Activated naive CD4-positive, alpha-beta T cell treated with anti-CD3 and anti-CD28 coated beads, Interleukin-2, amount 50 U/mL, for 24 hours (primary cell): ENCODE results near the gene PRM3.

Experiments
- H3K27ac Mint-ChIP-seq: one replicate; pipeline ENCODE4 v1.8.0; 2021; ENCODE audit warnings: mild to moderate bottlenecking, mixed read lengths
- H3K27me3 Mint-ChIP-seq: one replicate; pipeline ENCODE4 v1.8.0; 2021; ENCODE audit warnings: mixed read lengths
- H3K36me3 Mint-ChIP-seq: one replicate; pipeline ENCODE4 v1.8.0; 2021; ENCODE audit warnings: mixed read lengths
- H3K4me1 Mint-ChIP-seq: one replicate; pipeline ENCODE4 v1.8.0; 2021; ENCODE audit warnings: mixed read lengths
- H3K4me3 Mint-ChIP-seq: one replicate; pipeline ENCODE4 v1.8.0; 2021; ENCODE audit warnings: mild to moderate bottlenecking, mixed read lengths
- H3K9me3 Mint-ChIP-seq: one replicate; pipeline ENCODE4 v1.8.0; 2021; ENCODE audit warnings: mixed read lengths

PRM3 gene

DNA sequence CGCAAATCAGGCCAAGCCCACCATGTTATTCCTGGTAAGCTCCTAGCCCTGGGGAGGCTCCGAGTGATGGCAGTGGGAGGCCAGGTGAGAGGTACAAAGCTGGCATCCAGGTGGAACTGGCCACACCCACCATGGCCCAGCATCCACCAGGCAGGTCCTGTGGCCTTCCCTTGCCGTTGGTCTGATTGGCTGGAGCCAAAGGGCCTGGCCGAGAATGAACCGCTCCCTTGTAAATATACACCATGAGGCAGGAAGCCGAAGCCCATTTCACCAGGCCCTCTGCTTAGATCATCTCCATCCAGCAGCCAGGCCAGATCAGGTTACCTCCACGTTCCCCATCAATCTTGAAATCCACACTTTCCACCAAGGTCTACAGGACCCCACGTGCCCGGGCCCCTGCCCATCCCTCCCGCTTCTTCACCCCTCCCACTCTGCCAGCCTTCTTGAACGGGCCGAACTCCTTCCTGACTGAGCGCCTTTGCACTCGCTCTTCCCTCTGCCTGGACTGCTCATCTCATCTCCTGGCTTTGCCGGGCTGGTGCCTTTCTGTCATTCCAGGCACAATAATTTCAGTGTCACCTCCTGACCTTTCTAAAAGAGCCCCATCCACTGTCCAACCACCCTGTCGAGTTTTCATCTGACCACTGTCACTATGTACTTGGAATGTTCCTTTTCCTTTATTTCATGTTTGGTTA, 23.2 kb downstream of the PRM3 start:
- Mint-ChIP-seq H3K9me3 (no peaks in the 10 kb centered on the region), H3K27me3 (no peaks in the 10 kb centered on the region), H3K4me3 (peak overlapping the region; percentile 39), H3K36me3 (peaks cover 19% of the 10 kb centered on the region), H3K4me1 (peaks cover 32% of the 10 kb centered on the region), H3K27ac (peak overlapping the region; percentile 82)

DNA sequence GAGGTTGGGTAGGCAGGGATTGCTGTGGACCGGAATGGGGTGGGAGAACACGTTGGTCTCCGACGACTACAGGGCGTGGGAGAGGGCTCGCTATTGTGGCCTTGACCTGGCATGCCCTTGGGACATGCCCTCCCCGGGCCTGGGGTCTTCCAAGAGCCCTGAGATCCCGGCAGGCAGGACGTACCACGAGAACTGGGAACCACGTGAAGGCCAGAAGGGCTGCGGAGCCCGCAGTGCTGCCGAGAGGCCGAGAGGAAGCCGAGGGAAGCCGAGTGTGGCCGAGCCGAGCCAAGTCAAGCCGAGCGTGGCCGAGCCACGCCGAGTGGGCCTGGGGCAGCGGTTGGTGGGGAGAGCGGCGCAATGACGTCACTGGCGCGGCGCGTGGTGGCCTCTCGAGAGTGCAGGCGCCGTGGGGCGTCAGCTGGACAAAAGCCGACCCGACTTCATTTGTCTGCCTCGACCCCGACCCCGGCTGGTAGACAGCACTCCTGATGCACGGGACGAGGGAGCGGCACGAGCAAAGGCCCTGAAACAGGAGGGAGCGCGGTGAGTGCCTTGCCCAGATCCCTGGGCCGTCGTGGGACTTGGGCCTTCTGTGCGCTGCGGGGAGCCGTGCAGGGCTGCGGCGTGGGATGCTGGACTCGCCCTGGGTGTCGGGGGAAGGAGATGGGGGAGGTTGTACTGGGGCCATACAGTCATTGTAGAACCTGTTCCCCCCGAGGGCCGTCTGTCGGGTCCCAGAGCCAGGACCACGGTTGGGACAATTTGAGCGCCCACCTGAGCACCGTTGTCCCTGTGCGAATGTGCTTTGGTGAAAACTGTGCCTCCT, 24.0 kb downstream of the PRM3 start:
- H3K27ac Mint-ChIP-seq: peak overlapping the region; percentile 35
- H3K36me3 Mint-ChIP-seq: peaks cover 19% of the 10 kb centered on the region
- no peak overlapping the region for H3K4me3 Mint-ChIP-seq
- H3K9me3 Mint-ChIP-seq: no peaks in the 10 kb centered on the region
- no peaks in the 10 kb centered on the region for H3K27me3 Mint-ChIP-seq
- H3K4me1 Mint-ChIP-seq: peaks cover 36% of the 10 kb centered on the region

DNA sequence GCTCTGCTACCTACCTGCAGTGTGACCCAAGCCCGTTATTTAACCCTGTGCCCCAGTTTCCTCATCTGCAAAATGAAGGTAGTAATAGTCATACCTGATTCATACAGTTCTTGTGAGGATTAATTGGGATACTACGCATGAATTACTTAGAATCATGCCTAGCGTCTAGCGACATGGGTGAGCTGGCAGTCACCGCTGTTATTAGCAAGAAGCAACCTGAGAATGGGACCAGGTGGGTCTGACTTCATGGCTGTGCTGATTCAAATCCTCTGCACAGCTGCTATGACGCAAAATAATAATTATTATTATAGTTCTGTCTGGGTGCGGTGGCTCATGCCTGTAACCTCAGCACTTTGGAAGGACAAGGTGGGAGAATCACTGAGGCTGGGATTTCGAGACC, 25.3 kb downstream of the PRM3 start:
- no peak overlapping the region for H3K4me3 Mint-ChIP-seq
- no peaks in the 10 kb centered on the region for H3K9me3 Mint-ChIP-seq
- peaks cover 29% of the 10 kb centered on the region for H3K4me1 Mint-ChIP-seq
- H3K36me3 Mint-ChIP-seq: peaks cover 13% of the 10 kb centered on the region
- H3K27ac Mint-ChIP-seq: no peak overlapping the region
- no peaks in the 10 kb centered on the region for H3K27me3 Mint-ChIP-seq

DNA sequence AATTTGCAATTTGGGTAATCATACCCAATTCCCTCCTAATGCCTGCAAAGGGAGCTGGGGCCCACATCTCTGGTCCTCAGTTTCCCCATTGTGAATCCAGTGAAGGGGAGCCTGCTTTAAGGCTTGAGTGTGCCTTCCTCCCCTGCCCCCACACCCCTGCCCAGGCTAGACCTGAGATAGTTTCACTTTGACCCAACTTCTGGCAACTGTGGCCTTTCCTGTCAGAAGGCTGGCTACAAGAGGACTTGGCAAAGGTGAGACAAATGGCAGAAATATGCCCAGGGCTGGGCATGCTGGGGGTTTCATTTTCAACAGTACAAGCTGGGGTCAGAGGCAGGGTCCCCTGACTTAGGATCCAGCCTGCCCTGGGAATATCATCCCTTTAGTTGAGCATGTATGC, 27.4 kb downstream of the PRM3 start:
- Mint-ChIP-seq H3K4me1 (peaks cover 10% of the 10 kb centered on the region), H3K4me3 (no peak overlapping the region), H3K27ac (no peak overlapping the region), H3K9me3 (no peaks in the 10 kb centered on the region), H3K36me3 (peaks cover 6% of the 10 kb centered on the region), H3K27me3 (no peaks in the 10 kb centered on the region)

DNA sequence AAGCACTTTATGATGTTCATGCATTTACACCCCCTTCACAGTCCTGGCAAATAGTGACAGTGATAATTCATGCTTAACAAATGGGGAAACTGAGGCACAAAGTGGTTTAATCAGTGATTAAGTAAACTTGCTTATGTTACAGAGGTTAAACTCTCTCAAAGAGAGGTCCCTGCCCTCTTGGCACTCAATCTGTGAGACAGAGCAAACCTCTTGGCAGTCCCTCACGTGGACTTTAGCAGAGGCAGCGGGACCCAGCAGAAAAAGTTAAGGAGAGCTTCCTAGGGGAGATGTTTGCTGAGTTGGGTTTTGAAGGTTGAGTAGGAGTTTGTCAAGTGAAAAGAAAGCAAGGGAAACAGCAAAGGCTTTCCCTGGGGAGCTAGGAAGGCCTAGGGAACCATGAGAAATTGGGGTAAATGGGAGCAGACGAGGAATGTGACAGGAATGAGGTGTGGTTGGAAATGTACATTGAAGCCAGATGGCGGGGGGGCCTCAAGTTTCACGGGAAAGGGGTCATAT, 28.1 kb downstream of the PRM3 start:
- Mint-ChIP-seq H3K4me3 (no peak overlapping the region), H3K27ac (peak overlapping the region; percentile 79), H3K27me3 (no peaks in the 10 kb centered on the region), H3K9me3 (no peaks in the 10 kb centered on the region), H3K36me3 (peaks cover 2% of the 10 kb centered on the region), H3K4me1 (peaks cover 5% of the 10 kb centered on the region)

DNA sequence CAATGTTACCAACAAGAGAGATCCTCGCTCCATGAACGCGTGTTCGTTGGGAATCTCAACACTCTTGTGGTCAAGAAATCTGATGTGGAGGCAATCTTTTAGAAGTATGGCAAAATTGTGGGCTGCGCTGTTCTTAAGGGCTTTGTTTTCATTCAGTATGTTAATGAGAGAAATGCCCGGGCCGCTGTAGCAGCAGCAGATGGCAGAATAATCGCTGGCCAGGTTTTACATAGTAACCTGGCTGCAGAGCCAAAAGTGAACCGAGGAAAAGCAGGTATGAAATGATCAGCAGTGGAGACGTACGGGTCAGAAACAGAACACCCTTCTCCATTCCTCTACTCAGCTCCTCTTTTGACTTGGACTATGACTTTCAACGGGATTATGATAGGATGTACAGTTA, 30.8 kb downstream of the PRM3 start:
- H3K36me3 Mint-ChIP-seq: no peaks in the 10 kb centered on the region
- H3K27me3 Mint-ChIP-seq: no peaks in the 10 kb centered on the region
- no peak overlapping the region for H3K27ac Mint-ChIP-seq
- no peak overlapping the region for H3K4me3 Mint-ChIP-seq
- H3K9me3 Mint-ChIP-seq: no peaks in the 10 kb centered on the region
- H3K4me1 Mint-ChIP-seq: peaks cover 5% of the 10 kb centered on the region

DNA sequence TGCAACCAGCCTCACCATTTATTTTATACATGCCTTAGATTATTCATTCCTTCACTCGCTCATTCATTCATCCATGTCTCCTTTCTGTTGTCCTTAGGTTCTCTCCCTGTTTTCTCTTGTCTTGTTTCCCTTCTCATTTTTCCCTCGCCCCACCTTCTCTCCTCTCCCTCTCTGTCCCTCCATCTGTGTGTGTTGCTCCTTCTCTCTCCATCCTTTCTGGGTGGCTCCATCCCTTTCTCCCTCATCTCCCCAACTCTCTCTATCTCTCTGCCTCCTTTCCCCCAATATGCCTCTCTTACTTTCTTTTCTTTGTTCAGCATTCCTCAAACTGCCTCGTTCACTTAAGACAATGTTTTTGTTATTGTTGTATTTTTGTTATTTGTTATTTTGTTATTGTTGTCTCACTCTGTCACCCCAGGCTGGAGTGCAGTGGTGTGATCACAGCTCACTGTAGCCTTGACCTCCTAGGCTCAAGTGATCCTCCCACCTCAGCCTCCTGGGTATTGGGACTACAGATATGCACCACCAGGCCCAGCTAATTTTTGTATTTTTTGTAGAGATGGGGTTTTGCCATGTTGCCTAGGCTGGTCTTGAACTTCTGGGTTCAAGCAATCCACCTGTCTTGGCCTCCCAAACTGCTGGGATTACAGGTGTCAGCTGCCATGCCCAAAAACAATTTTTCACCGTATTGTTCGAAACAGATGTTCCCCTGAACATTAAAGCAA, 31.8 kb downstream of the PRM3 start:
- no peaks in the 10 kb centered on the region for H3K27me3 Mint-ChIP-seq
- no peaks in the 10 kb centered on the region for H3K9me3 Mint-ChIP-seq
- H3K4me1 Mint-ChIP-seq: peaks cover 10% of the 10 kb centered on the region
- H3K27ac Mint-ChIP-seq: no peak overlapping the region
- no peak overlapping the region for H3K4me3 Mint-ChIP-seq
- no peaks in the 10 kb centered on the region for H3K36me3 Mint-ChIP-seq

DNA sequence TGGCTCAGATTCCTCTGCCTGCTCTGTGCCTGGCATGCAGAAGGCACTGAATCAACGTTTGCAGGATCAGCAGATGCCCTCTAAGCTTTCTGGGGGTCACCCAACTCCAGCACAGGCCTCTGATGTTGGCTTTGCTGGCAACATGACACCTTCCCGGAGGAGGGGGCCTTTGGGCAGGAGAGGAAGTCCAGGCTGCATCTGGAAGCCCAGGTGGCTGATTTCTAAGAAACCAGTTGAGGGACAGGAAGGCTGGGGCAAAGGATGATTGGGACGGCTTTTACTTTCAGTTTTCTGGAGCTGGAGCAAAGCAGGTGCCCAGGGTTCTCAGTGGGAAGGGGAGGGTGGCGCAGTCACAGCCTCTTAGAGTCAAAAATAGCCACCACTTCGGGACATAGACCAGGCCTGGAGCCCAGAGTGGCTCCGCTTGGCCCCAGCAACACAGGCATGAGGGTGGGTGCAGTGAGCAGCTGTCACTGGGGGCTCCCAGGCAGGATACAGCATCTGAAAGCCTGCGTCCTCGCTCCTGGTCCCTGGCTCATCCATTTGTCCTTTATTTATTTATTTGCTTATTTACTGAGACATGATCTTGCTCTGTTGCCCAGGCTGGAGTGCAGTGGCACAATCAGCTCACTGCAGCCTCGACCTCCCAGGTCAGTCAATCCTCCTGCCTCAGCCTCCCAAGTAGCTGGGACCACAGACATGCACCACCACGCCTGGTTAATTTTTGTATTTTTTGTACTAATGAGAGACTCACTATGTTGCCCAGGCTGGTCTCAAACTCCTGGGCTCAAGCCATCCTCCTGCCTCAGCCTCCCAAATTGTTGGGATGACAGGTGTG, 32.6 kb downstream of the PRM3 start:
- Mint-ChIP-seq H3K4me3 (peak overlapping the region; percentile 3), H3K36me3 (no peaks in the 10 kb centered on the region), H3K9me3 (no peaks in the 10 kb centered on the region), H3K4me1 (peaks cover 10% of the 10 kb centered on the region), H3K27me3 (no peaks in the 10 kb centered on the region), H3K27ac (peak overlapping the region; percentile 87)

DNA sequence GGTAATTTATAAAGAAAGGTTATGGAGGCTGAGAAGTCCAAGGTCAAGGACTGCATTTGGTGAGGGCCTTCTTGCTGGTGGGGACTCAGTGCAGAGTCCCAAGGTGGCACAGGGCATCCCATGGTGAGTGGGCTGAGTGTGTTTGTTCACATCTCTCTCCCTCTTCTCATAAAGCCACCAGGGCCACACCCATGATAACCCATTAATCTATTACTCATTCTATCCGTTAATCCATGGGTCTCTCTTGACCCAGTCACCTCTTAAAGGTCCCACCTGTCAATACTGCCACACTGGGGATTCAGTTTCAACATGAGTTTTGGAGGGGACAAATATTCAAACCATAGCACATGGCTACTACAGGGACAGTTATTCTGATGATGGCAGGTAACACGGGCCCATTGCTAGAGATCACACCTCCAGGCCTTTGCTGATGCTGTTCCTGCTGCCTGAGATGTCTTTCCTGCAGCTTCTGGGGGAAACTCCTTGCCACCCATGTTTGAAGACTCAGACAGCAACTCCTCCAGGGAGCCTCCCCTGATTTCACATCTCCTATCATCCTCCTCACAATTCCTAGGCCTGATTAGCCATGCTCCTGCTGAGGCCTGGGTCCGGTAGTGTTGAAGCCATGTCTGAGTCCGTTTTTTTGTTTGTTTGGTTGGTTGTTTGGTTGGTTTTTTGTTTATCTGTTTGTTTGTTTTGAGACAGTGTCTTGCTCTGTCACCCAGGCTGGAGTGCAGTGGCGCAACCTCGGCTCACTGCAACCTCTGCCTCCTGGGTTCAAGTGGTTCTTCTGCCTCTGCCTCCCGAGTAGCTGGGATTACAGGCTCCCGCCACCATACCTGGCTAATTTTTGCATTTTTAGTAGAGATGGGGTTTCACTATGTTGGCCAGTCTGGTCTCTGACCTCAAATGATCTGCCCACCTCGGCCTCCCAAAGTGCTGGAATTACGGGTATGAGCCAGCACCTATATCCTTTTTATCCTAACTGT, 33.5 kb downstream of the PRM3 start:
- no peaks in the 10 kb centered on the region for H3K36me3 Mint-ChIP-seq
- no peaks in the 10 kb centered on the region for H3K9me3 Mint-ChIP-seq
- peak overlapping the region; percentile 90 for H3K27ac Mint-ChIP-seq
- no peaks in the 10 kb centered on the region for H3K27me3 Mint-ChIP-seq
- peaks cover 13% of the 10 kb centered on the region for H3K4me1 Mint-ChIP-seq
- H3K4me3 Mint-ChIP-seq: peak overlapping the region; percentile 3

DNA sequence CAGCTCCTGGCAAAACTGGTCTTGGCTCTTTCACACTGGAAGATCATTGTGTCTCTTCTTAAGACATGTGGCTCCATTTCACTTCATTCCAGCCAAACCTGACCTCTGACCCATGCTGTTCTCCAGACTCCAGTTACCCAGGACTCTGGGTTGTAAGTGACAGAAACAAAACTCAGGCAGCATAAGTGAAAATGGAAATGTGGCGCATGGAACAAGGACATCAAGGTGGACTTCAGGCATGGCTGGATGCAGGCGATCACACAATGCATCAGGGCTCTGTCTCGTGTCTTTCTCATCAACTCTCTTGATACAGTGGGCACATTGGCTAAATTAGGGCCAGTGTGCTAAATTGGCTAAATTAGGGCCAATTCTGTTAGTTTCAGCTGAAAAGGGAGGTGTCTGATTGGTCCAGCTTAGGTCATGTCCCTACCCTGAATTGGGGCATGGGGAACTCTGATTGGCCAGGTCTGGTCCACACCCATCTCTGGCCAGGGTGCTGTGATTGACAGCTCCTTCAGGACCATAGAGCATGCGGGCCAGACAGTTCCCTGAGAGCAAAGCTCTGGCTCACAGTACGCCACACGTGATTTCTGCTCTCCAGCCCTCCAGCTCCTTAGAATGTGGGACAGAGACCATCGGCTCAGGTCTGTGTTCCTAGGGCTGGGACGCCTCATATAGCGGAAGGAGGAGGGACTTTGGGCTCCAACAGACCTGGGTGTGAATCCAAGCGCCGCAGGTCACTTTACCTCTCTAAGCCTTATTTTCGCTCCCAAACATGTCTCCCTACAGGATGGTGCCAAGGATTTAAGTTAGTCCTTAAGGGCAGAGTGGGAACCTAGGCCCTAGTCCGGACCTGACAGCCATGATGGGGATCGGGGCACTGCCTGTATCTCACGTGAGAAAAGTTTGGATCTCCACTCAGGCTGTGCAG, 34.9 kb downstream of the PRM3 start:
- Mint-ChIP-seq H3K9me3 (no peaks in the 10 kb centered on the region), H3K27me3 (no peaks in the 10 kb centered on the region), H3K4me3 (no peak overlapping the region), H3K36me3 (no peaks in the 10 kb centered on the region), H3K27ac (peak overlapping the region; percentile 30), H3K4me1 (peaks cover 25% of the 10 kb centered on the region)

DNA sequence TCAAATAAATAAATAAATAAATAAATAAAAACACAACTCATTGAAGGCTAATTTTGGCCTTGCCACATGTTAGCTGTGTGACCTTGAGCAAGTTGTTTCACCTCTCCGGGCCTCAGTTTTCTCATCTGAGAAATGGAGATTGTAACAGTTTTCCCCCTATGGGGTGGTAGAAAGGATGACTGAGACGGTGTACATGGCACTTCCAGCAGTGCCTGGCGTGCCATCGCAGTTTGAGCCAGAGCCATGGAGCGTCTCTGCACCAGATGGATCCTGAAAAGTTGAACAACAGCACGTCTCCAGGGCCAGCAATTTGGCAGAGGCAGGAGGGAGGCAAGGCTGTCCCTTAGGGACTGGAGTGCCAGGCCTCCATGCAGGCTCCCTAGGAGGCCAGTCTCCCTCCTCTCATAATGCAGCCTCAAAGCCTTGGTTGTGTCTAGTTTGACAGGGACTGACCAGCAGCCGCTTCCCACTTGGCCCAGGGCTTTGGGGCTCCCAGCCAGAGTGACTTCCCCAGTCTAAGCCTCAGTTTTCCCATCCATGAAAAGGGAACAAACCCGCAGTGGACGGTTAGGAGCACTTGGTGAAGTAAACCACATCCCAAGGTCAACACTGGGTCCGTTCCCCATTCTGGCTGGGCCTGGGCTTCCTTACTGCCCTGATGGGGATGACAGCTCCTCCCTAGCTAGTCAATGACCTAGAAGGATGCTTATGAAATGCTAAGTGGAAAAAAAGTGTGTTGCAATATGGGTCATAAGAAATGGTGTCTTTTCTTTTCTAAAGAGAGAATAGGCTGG, 36.8 kb downstream of the PRM3 start:
- no peaks in the 10 kb centered on the region for H3K36me3 Mint-ChIP-seq
- peak overlapping the region; percentile 72 for H3K27ac Mint-ChIP-seq
- H3K27me3 Mint-ChIP-seq: no peaks in the 10 kb centered on the region
- H3K4me1 Mint-ChIP-seq: peaks cover 39% of the 10 kb centered on the region
- H3K4me3 Mint-ChIP-seq: no peak overlapping the region
- H3K9me3 Mint-ChIP-seq: no peaks in the 10 kb centered on the region

DNA sequence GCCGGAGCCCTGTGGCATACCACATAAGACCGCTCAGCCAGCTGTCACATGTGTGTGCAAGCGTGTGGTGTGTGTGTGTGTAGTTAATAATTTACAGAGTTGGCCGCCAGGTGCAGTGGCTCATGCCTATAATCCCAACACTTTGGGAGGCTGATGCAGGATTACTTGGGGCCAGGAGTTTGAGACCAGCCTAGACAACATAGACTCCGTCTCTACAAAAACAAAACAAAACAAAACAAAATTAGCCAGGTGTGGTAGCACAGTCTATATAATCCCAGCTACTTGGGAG, 37.8 kb downstream of the PRM3 start:
- Mint-ChIP-seq H3K27me3 (no peaks in the 10 kb centered on the region), H3K4me1 (peaks cover 49% of the 10 kb centered on the region), H3K9me3 (no peaks in the 10 kb centered on the region), H3K36me3 (no peaks in the 10 kb centered on the region), H3K4me3 (no peak overlapping the region), H3K27ac (peak overlapping the region; percentile 84)
